Measurements from ENCODE around the gene SEMA7A. TPM values are rescaled to one million over a fixed set of nuclear protein-coding genes. Genes with fewer than 3 reads are reported as not detected.

The SEMA7A gene
- polyA plus RNA-seq, 1 donor: 5.0 TPM

GRCh38 chr15:74453925-74454763, 20.4 kb upstream of the SEMA7A start:
- DNase-seq: no peak

- DNase-seq: no peak
Measured at GRCh38 chr15:74451861-74452835, 18.4 kb upstream of the SEMA7A start.

GRCh38 chr15:74451322-74451721, 17.6 kb upstream of the SEMA7A start:
- no peak for DNase-seq

- no peak for DNase-seq
Measured at GRCh38 chr15:74449643-74450205, 16.0 kb upstream of the SEMA7A start.

GRCh38 chr15:74449095-74449494, 15.3 kb upstream of the SEMA7A start:
- DNase-seq: no peak

GRCh38 chr15:74445816-74446763, 12.3 kb upstream of the SEMA7A start:
- no peak for DNase-seq

- DNase-seq: no peak
Measured at GRCh38 chr15:74444106-74445062, 10.6 kb upstream of the SEMA7A start.

GRCh38 chr15:74443100-74443909, 9.5 kb upstream of the SEMA7A start:
- no peak for DNase-seq

GRCh38 chr15:74442604-74443003, 8.8 kb upstream of the SEMA7A start:
- no peak for DNase-seq

- DNase-seq: no peak
Measured at GRCh38 chr15:74442063-74442462, 8.3 kb upstream of the SEMA7A start.

GRCh38 chr15:74441248-74441941, 7.6 kb upstream of the SEMA7A start:
- no peak for DNase-seq

- peak; percentile 68 for DNase-seq
Measured at GRCh38 chr15:74438721-74439316, 5.1 kb upstream of the SEMA7A start.

- DNase-seq: no peak
Measured at GRCh38 chr15:74438206-74438605, 4.4 kb upstream of the SEMA7A start.

GRCh38 chr15:74434263-74435136, 742 bp upstream of the SEMA7A start:
- peak; percentile 26 for DNase-seq

GRCh38 chr15:74432968-74433591, 678 bp downstream of the SEMA7A start:
- DNase-seq: peak; percentile 14

- DNase-seq: no peak
Measured at GRCh38 chr15:74432271-74432967, 1.3 kb downstream of the SEMA7A start.

Measured in left kidney (tissue), 2 donors.